GM18519 (cell line): ENCODE measurements around the gene CCL4.
"Not testable (repeated sequence)": the region's sequence is repeated elsewhere in the genome, so short reads cannot be mapped to it uniquely, and the experiment has no call there.

ENCODE experiments used
- ATAC-seq: cut with Tn5 transposase; IDR thresholded peaks from one replicate; pipeline ENCODE4 v1.9.1; 2021; ENCODE audit warnings: mild to moderate bottlenecking, moderate library complexity; ENCODE audit not compliant: unreplicated experiment, low FRiP score

The CCL4 gene

DNA sequence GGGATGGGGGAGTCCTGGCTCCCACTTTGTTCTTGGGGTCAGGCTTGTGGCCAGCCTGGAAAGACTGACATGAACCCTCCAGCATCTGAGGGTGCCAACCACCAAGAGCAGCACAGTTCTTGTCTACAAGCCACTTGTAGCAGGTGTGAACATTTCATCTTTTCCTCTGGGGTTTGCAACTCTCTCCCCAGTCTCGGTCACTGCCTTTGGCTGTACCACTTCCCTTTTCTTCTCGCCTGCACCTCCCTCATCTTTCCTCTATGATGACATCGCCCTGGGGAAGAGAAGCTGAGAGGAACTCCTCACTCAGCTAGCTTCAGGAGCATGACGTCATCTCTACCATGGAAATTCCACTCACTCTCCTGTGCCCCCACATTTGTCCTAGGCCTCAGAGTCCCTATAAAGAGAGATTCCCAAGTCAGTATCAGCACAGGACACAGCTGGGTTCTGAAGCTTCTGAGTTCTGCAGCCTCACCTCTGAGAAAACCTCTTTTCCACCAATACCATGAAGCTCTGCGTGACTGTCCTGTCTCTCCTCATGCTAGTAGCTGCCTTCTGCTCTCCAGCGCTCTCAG is at the start of gene CCL4:
TSS of gene CCL4 (plus strand) at position 427 of the 575 bp plus-strand sequence. CDS start at position 506, 79 bp downstream.
- peak; percentile 52 for ATAC-seq

DNA sequence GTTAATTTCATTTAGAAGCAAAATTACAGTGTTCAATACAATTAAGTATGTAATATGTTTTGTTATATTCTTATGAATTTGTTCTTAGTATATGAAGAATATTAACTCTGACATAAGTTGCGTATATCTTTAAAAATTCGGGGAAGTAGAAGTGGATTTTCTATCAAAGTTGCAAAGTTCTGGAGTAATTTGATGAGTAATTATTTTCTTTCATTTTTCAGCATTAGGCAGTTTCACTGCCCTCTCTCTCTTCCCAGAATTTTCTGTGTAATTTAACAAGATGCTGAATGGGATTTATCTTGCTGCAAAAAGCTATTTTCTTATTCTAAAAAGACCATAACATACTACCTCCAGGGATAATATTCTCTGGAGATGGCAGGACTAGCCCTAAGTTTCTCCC is 48.5 kb upstream of the CCL4 start:
- no peak for ATAC-seq

DNA sequence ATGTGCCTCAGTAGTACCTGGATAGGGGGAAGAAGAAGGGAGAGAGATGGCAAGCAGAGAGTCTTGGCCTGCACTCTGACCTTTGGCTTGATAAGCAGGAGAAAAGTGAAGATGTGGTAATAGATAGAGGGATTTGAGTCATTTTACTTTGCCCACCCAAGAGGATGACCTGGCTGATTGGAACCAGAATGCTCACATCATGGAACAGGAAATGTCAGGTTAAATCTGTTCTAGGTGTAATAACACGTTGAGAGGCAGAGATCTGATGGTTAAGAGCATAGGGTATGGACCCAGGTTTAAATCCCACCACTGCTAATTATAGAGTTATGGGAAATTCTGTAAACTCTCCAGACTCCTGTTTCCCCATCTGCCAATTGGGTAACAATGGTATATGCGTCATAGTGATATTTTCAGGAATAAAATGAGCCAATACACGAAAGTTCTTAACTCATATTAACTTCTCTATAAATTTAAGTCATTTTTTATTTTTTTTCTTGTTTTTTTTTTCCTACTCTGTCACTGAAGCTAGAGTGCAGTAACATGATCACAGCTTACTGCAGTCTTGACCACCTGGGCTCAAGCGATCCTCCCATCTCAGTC is 47.6 kb upstream of the CCL4 start:
- ATAC-seq: no peak

DNA sequence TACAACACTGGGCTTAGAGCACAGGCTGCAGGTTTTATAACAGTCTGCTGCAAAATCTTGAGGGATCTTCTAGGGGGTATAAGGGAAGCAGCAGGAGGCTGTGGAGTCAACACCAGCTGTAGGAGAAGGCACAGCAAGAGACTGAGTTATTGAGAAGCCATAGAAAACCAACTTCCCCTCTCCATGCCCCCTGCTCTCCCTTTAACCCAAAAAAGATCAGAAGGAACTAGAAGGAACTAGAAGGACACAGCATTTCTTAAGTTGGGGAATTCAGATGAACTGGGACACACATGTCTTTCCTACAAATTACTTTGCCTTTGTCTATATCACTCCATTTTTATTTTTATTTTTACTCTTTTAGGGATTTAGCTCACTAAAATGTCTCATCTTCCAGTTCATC is 45.7 kb upstream of the CCL4 start:
- ATAC-seq: no peak

DNA sequence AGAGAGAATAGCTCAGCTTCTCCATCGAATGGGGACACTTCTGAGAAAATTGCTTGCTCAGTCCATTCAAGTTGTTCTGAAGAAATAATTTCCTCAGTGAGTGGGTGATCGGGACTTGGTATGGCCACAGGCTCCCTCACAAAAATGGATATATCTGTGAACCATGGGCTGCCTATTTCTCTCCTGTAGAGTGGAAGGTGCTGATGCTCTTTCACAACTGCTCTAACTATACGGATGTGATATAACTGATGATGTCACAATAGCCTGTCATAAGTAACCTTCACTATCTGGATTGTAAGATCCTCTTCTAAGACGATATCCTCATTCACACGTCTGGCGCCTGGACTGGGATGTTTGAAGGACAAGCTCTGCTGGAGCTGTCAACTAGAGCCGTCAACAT is 44.2 kb upstream of the CCL4 start:
- ATAC-seq: no peak

GRCh38 chr17:36060816-36061215 is 42.8 kb upstream of the CCL4 start:
- ATAC-seq: no peak

DNA sequence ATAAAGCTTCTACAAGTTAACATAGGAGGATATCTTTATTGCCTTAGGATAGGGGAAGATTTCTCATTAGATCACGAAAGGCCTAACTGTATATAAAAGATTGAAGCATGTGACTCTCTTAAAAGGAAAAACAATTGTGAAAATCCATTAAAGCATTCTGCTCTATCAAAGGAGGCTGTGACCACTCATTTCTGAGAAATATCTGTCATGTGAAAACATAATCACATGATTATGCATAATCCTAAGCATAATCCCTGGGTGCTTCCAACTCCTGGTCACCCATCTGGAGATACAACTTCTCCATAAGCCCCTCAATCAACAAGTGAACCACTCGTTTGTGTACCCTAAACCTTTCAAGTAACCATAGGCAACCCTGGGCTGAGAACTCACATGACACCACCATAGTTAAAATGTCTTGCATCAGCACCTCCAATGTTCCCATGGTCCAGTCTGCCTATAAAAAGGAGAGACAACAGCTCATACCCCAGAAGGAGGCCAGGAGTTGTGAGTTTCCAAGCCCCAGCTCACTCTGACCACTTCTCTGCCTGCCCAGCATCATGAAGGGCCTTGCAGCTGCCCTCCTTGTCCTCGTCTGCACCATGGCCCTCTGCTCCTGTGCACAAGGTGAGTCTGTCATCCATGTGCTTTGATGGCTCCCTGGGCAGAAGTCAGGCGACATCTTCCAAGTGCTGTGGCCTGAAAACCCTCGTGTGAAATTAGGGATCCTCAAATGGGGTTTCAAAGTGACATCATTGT is 39.7 kb upstream of the CCL4 start, which contains the start of gene CCL18:
TSS of gene CCL18 (plus strand) at position 487 of the 756 bp plus-strand sequence. CDS start at position 558, 71 bp downstream.
- no peak for ATAC-seq

GRCh38 chr17:36066365-36066985 is 37.2 kb upstream of the CCL4 start:
- no peak for ATAC-seq

GRCh38 chr17:36068524-36068923 is 35.1 kb upstream of the CCL4 start:
- no peak for ATAC-seq

- no peak for ATAC-seq
Observed at GRCh38 chr17:36069136-36069535, 34.5 kb upstream of the CCL4 start.

DNA sequence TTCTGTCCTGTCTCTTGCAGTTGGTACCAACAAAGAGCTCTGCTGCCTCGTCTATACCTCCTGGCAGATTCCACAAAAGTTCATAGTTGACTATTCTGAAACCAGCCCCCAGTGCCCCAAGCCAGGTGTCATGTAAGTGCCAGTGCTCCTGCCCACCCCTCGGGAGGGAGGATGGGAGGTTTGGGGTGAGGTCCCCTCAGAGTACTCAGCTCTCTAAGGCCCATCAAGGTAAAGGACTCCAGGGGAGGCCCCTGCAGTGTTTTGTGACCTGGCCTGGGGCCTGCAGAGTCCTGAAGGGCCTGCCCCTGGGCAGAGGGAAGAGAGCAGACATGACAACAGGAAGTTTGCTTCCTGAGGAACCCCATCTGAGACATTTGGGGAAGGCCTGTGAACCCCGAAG is 33.2 kb upstream of the CCL4 start:
- no peak for ATAC-seq

- no peak for ATAC-seq
Observed at GRCh38 chr17:36071751-36072150, 31.9 kb upstream of the CCL4 start.

DNA sequence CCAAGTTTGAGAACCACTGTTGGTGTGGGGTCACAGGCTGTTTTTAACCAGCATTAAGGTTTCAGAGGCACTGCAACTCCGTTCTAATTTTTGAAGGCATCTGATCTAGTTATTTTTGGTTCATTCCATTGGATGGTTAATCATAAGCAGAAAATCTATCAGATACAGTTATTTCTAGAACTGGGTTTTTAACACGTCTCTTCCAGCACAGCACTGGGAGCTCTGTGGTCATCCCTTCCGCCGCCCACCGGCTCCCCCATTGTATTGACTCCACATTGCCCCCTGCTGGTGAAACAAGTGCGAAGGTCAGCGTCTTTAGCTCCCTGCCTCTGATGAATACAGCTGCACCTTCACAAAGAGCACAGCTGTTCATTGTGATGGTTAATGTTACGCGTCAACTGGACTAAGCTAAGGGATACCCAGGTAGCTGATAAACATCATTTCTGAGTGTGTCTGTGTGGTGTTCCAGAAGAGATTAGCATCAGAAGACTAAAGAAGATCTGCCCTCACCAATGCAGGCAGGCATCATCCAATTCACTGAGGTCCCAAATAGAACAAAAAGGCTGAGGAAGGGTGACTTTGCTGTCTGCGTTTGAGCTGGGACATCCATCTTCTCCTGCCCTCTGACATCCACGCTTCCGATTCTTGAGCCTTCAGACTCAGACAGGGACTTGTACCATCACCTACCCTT is 31.1 kb upstream of the CCL4 start:
- no peak for ATAC-seq

- ATAC-seq: no peak
Observed at GRCh38 chr17:36074365-36074764, 29.3 kb upstream of the CCL4 start.

- ATAC-seq: not testable (repeated sequence)
Observed at GRCh38 chr17:36081681-36082471, 21.8 kb upstream of the CCL4 start.

DNA sequence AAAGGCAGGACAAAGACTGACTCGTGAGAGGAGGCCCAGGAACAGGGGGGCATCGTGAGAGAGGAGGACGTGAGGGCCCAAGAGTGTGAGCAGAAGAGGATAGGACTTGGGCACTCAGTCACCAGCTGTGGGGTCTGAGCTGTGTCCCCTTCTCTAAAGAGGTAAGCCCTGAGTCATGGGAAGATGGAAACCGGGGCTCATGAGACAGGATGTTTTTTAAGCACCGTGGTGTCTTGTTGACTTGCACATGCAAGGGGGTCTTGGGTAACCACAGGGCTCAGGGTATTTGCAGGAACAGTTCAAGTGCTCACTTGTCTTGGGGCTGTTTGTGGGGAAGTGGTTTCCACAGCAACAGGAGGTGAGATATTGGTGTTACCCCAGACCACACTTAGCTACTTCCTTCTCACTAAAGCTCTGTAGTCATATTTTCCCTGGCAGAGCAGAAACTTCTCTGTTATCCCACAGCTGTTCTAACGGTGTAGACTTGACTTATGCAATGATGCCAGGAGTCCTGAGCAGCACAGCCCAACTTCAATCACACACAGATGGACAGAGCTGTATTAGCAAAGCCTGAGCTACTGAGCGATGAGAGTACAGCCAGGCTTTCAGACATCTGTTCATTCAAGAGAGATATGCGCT is 21.0 kb upstream of the CCL4 start:
- ATAC-seq: peak; percentile 40

DNA sequence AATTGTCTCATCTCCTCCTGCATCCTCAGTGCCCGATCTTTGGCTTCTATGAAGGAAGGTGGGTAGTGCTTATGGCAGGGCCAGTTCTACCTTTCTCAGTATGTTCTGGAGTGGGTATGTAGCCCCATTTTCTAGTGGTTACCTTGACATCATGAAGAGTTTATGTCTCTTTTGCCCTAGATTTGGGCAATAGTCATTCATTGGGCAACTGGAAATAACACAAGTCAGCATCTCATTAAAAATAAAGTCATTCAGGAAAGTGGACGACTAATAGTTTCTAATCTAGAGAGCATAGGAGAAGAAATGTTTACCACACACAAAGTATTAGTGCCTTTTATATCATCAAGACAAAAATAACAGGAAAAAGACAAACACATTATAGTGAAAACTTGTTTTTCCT is 19.9 kb upstream of the CCL4 start:
- not testable (repeated sequence) for ATAC-seq

DNA sequence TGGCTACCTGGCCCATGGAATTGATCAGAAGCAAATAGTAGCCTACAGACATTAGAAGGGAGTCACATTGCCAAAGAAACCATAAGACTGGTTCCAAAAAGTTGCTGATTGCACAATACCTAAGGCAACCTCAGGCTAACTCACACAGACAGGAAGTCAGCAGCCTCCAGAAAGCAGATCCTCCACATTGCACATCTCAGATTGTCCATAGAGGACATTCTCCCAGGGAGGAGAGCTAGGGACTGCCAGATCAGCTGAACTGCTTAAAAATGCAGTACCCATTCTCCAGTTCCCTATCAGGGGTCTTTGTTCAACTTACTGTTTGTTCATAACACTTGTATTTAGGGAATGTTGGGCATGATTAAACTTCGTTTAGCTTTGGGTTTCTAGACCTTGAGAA is 17.9 kb upstream of the CCL4 start:
- no peak for ATAC-seq

GRCh38 chr17:36086791-36087190 is 16.8 kb upstream of the CCL4 start:
- ATAC-seq: no peak
